Myocyte (in vitro differentiated cells): ENCODE measurements around the gene HLA-DRB1. TPM values are rescaled to one million over a fixed set of nuclear protein-coding genes. Genes with fewer than 3 reads are reported as not detected.
"Not testable (repeated sequence)": the region's sequence is repeated elsewhere in the genome, so short reads cannot be mapped to it uniquely, and the experiment has no call there.

Experiments used
- DNase-seq: peaks from one replicate; pipeline ENCODE4 v3.0.0-alpha.2; 2012; ENCODE audit warnings: low read depth
- total RNA-seq: library from RNA; depleted of rRNA; stranded (reverse); fragments of >200 nt; gene quantifications from 2 replicates; pipeline ENCODE4 v1.2.3, GENCODE V29; 2014

The HLA-DRB1 gene
- total RNA-seq, 1 donor from 2014 or later: not detected

DNA sequence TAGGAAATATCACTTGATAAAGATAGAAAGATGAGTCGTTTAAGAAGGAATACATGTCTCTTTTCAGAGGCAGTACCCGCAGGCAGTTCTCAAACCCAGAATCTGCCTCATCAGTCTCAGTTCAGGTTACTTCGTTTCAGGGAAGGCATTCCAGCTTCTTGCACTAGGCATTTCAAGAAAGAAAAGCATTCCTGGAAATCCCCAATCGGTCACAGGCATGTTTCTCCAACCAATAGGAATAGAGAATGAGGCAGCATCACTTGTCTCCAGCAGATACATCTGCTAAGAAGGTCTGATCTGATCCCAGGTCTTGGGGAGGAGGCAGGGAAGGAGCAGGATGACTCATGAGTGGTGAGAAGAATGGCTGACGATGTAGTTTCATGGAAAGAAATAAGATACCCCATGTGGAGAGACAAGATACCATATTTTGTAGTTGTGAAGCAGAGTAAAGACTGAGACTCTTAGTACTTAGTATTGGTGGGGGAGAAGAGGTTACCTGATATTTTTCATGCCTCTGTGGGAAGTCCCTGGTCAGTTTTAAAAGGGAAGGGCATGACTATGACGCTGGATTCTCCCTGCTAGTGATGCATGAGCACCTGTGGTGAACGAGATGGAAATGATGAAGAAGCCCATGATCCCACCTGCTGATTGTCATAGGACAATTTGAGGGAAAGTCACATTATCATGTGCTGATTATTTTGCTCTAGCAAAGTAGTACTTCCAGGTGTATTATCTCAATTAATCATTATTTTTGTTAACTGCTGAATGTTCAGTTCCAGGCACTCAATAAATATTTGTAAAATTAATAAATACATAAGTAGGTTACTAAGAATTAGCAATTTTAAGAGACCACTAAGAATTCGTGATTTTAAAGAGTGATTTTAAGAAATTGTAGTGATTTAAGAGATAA lies 20.3 kb upstream of the HLA-DRB1 start:
- DNase-seq: peak; percentile 69

DNA sequence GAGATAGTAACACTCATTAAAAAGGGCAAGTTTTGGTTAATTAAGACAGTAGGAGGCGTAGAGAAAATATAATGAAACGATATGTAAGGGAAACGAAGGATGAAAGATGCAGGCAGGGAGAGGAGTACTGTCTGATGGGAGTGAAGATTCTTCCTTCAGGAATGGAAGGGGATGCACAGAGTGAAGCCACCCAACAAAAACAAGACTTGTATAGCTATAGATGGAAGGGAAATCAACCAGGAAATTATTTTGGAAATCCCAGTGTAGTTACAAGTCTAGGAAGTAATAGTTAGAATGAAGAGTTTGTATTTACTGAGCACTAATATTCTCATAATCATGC lies 19.7 kb upstream of the HLA-DRB1 start:
- DNase-seq: no peak

DNA sequence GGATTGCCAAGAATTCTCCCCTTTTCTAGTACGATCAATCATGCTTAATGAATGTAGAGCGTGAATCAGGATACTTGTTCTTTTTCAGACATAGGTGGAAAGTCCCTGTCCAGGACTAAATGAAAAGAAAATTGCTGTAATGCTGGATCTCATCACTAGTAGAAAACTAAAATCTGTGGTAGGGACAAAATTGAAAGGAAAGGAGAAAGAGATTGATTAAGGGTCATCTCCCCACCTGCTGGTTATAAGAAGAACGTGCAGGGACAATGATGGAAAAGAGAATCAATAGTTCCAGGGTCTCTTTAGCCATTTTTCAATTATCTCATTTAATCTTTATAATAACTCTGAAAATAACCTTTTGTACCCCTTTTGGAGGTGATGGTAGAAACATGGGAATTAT lies 18.7 kb upstream of the HLA-DRB1 start:
- DNase-seq: no peak

DNA sequence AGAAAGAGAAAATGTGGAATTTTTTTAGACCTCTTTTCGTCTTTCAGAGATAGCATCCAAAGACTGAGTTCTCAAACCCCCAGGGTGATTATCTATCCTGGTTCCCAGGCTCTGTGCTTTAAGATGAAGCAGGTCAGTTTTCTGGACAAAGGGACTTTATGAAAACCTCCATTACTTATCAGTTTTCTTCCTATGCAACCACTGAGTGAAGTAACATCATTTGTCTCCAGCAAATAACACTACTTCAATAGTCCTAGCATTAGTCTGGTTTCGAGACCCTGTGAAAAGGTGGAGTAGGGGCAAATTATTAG lies 18.3 kb upstream of the HLA-DRB1 start:
- no peak for DNase-seq

DNA sequence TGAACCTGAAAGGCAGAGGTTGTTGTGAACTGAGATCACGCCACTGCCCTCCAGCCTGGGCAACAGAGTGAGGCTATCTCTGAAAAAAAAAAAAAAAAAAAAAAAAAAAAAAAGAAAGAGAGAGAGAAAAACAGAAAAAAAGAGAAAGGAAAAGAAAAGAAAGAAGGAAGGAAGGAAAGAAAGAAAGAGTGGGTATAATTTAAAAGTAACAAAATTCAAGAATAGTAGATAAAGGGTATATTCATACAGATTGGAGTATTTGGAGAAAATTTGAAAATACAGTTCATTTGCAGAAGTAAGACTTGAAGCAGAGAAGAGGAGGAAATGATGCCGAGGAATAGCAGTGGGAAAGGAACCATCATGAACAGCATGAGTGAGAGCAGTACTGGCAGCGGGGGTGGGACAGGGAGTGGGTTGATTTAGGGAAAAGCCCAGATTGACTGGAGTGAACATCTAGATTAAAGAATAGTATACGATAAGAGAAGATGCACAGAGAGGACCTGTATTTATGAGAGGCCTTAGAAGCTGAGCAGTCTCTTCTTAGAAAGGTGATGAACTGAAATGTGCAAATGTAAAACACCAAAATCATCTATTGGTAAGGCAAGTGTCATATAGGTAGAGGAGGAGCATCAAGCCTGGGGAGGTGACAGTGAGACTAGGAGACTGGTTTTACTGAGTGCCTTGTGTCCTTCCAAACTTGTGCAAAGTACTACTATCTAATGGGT lies 17.8 kb upstream of the HLA-DRB1 start:
- no peak for DNase-seq

DNA sequence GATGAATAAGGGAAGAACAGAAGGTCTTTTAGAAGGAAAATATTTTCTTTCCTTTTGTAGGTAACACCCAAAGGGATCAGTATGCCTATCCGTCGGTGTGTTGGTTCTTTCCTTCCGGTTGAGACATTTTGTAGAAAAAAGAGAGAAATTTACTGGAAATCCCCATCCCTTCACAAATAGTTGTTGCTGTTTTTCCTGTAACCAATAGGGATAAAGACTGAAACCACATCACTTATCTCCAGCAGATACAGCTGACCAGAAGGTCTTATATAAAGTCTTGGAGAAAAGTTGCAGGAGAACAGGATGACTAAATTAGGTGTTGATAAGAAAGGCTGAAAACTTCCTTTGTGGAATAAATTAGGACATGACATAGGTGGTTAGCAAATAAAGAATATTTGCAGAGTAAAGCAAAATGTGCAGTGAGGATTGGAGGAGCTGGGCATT lies 14.8 kb upstream of the HLA-DRB1 start:
- DNase-seq: no peak

DNA sequence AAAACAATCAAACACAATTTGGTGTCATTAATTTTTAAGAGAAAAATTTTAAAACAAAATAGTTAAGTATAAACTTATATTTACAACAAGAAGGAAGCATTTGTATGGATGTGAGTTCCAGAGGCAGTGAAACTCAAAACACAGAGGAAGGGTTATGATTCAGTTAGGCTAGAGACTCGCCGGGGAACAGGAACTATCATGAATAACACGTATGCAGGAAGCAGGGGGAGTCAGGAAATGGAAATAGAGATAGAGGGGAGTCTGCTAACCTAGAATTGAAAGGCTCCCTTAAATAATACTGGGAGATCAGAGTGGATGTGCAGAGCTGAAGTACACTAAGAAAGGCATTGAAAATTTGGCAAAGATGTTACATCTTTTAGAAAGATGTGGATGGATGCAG lies 14.2 kb upstream of the HLA-DRB1 start:
- DNase-seq: no peak

DNA sequence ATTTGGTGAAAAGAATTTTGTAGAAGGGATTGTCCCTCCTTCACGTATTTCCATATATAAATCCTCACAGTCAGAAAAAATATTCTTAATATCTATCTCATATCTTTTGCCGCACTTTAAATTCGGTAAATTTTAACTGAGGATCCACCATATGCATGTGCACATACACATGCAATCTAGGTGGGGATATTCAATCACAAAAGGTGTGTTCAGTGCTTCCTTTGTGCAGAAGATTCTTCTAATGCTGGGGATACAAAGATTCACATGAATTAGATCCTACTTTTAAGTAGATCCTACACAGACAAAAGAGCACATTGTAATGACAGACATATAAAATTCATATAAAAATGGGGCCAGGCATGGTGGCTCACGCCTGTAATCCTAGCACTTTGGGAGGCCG lies 13.6 kb upstream of the HLA-DRB1 start:
- DNase-seq: no peak

DNA sequence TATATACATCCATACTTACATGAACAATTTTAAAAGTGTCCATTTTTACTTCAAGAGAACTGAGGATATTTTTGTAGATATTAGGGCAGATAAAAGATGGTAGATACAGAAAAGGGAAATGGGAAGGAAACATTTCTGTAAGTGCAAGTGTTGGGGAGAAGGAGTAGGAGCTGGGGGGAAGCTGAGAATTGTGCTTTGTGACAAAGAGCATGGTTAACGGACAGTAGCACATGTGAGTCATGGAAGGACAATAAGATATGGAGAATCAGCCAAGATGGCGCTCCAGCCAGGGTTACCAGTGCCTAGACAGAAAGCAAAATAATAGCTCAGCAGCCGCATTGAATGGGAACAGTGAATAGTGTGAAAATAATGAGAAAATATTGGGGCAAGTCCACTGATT lies 12.7 kb upstream of the HLA-DRB1 start:
- DNase-seq: no peak

DNA sequence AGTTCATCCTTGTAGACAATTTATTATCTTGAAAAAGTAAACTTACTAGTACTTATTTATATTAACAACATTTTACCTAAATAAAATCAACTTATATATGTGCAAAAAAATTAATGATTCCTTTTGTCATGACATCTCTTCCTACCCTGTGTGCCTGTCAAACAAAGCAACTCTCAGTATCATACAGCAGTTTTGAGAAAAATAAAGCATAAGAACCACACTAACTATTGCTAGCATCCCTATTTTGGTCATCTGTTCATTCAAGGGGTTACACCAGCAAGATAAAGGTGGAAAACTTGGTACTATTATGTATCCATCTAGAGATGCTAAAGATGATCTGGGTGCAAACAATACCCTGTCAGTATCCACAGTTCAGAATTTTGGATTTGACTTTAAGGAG lies 7.4 kb upstream of the HLA-DRB1 start:
- no peak for DNase-seq

DNA sequence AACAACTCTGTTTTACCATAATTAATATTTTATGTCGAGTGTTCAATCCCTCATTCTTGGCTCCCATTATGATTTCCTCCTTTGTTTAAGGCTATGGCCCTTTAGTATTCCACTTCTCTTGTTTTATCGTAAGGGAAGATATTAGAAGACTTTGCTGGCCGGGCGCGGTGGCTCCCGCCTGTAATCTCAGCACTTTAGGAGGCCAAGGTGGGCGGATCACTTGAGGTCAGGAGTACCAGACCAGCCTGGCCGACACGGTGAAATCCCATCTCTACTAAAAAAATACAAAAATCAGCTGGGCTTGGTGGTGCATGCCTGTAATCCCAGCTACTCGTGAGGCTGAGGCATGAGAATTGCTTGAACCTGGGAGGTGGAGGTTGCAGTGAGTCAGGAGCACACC lies 1.1 kb upstream of the HLA-DRB1 start:
- not testable (repeated sequence) for DNase-seq

DNA sequence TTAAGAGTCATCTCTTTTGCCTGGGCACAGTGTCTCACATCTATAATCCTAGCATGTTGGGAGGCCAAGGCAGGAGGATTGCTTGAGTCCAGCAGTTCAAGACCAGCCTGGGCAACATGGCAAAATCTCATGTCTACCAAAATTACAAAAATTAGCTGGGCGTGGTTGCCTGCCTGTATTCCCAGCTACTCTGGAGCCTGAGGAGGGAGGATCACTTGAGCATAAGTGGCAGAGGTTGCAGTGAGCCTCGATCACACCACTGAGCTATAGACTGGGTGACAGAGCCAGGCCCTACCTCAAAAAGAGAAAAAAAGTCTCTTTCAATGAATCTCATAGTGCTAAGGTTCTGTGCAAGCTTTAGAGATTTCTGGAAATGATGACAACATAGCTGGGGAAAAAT lies 1.5 kb downstream of the HLA-DRB1 start:
- DNase-seq: no peak

DNA sequence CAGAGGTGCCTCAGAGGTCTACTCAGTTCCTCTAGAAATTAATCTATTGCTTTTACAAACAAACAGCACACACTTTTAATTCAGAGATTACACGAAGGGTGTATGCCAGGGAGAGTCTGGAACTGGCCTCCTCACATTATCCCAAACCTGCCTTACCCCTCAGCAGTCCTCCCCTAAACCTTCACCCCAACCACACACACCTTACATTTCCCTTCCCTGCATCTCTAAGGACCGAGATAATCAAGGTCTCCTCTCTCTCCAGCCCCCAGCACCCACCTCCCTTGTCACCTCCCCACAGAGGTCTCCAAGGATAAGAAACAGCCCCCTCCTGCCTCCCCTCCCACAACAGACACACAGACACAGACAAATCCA lies 6.1 kb downstream of the HLA-DRB1 start:
- no peak for DNase-seq

DNA sequence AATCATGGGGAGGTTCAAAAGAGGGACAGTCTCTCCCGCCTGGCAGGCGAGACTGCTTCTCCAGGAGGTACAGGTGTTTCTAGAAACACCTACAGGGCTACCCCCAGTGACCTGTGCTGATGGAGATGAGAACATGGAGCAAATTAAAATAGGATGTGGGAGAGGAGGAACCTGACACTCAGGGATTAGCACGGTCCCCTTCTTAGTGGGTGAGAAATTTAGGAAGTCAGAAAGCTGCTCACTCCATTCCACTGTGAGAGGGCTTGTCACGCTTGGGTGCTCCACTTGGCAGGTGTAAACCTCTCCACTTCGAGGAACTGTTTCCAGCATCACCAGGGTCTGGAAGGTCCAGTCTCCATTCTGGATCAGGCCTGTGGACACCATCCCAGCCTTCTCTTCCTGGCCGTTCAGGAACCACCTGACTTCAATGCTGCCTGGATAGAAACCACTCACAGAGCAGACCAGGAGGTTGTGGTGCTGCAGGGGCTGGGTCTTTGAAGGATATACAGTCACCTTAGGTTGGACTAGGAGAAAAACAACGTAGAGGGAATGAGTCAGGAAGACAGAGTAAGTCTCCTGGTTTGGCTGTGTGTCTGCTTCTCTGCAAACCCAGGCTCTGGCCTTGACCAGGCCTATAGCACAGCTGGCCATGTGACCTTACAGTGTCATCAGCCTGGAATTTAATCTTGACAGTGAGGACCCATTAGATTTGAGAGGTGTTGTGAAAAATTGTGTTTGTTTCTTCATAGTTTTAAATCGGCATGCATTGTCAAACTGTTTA lies 8.1 kb downstream of the HLA-DRB1 start:
- no peak for DNase-seq

DNA sequence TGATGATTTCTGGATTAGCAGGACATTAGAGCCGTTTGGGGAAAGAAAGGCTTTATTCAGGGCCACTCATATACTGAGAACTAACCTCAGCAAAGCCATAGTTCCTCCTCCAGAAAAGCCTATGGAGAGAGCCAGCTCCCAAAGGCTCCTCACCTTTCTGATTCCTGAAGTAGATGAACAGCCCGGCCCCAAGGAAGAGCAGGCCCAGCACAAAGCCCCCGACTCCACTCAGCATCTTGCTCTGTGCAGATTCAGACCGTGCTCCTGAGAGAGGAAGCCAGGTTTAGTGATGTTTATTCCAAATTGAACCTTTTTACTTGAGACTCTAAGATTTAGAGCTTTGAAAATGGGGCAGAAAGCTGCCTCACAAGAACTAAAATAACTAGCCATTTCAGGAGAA lies 9.1 kb downstream of the HLA-DRB1 start:
- DNase-seq: no peak

DNA sequence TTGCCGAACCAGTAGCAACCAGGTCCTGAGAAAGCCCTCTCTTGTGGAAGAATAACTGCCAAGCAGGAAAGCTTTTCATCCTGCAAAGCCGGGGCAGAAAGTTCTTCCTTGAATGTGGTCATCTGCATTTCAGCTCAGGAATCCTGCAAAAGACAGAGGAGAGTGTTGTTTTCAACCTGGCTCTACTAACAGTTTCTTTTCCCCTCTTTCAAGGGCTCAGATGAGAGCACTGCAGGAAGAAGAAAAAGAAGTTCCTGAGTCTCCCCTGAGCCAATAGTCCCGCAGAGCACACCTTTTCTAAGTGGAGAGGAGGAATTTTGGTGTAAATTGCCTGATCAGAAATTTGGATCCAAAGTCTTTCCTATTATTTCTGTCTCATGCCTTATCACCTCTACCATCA lies 10.7 kb downstream of the HLA-DRB1 start:
- no peak for DNase-seq

DNA sequence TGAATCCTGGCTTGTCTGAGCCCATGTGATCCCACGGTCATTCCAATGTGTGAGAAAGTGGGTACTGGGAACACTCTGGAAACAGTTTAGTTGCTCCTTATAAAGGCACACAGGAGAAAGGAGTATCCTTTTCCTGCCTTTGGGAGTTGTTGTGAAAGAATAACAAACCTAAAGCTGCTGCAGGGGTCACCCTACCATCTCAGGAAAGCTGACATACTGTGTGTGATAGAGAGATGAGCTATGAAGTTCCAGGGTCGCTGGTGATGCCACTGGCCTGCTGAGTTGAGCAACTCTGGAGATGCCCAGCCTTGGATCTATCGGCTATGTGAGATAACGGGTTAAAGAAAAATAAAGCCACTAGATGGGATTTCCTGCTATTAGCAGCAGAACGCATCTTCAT lies 12.2 kb downstream of the HLA-DRB1 start:
- DNase-seq: not testable (repeated sequence)

DNA sequence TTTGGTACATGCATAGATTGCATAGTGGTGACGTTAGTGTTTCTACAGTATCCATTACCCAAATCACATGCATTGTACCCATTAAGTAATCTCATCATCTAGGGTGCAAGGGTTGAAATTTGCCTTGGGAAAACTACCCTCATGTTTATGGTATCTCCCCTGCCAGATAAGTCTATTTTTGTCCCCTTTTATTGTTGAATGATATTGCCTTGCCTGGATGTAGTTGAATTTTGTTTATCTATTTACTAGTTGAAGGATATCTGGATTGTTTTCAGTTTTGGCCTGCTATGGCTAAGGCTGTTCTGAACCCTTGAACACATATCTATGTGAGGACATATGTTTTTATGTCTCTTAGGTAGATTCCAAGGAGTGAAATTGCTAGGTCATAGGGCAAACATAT lies 13.4 kb downstream of the HLA-DRB1 start:
- no peak for DNase-seq

DNA sequence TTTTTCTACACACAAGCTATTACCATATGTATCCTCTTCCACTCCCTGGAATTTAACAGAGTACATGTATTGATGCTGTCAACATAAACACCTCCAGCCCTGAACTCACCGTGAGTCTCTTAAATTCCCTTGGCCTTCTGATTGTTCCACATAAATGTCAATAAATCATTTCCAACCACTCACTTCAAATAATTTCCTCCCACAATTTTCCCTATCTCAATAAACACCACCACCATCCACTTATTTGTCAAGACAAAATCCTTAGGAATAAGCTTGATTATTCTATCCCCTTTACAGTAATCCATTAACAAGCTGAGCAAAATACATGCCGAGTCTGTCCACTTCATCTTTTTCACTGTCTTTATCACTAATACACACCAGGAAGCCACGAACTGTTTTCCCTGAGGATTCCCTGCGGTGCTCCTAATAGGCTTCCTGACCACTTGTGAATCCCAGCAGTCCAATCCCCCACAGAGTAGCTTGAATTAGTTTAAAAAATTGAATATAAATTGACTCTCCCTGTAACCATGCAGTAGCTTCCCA lies 19.2 kb downstream of the HLA-DRB1 start:
- no peak for DNase-seq

DNA sequence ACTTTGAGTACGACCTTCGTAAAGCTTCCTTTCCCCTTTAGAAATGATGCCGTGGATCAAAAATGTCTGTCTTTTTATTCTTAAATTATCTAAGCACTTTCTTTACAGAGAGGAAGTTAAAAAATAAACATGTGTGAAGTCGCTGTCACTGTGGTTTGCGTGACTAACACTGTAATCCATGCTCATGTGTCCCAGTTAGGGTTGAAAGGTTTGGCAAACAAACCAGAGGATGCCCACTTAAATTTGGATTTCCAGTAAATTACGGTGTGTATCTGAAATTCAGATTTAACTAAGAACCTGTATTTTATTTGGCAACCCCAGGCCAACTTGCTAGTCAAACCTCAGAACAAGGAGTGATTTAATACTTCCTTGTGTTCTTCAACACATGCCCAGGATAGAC lies 21.1 kb downstream of the HLA-DRB1 start:
- no peak for DNase-seq

DNA sequence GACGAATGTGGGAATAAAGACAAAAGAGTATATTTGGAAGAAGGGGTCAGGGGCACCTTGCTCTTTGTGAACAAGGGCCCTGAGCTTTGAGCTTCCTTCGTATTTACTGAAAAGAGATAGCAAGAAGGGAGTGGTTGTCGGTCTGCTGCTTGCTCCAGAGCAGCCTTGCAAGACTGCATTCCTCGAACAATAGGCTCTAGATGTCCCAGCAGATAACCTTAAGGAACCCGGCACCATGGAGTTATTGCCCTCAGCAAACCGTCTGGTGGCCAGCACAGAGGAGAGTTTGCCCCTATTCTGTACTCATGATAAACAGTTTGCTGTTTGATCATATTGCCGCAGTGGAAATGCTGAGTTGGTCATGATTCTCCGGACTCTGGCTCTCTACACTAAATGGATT lies 22.7 kb downstream of the HLA-DRB1 start:
- DNase-seq: no peak

DNA sequence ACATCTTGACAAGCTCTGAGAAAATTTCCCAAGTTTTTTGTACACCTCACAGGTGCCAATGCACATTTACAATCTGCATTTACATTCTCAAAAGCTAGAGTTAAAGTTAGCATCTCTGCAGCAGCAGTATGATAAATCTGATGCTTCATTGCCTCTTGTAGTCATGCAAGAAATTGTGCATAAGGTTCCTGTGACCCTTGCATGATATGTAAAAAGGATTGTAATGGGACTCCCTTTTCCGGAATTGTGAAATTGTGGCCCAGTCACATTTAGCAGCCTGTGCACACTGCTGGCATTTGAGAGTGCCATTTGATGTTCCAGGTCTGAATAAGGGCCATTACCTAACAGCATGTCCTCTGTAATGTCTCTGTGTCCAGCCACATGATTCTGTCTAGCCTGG lies 24.1 kb downstream of the HLA-DRB1 start:
- DNase-seq: no peak
